ENCODE measurements around the gene SPON2. TPM values are rescaled to one million over a fixed set of nuclear protein-coding genes. Genes with fewer than 3 reads are reported as not detected.

SPON2 gene
- total RNA-seq, 2 donors from 2014 or later: 22.0 to 22.4 TPM

DNA sequence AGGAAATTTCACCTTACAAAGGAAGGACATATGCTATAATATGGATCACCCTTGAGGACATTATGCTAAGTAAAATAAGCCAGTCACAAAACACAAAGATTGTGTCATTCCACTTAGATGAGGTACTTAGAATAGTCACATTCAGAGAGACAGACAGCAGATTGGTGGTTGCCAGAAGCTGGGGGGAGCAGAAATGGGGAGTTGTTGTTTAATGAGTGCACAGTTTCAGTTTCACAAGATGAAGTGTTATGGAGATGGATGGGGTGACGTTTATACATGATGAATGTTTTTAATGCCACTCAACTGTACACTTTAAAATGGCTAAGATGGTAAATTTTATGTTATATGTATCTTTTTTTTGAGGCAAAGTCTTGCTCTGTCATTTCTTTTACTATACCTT is 14.8 kb upstream of the SPON2 start:
- no peaks in the 10 kb centered on the region for H3K27me3 ChIP-seq
- no peak overlapping the region for H3K9ac ChIP-seq (ENCODE audit: low read depth in 2 of 2, low read length in 2 of 2)
- H3K27ac ChIP-seq: no peak overlapping the region
- H3K4me3 ChIP-seq: no peak overlapping the region
- H3K4me1 ChIP-seq: peaks cover 6% of the 10 kb centered on the region
- TF ChIP-seq, protein P1, sequence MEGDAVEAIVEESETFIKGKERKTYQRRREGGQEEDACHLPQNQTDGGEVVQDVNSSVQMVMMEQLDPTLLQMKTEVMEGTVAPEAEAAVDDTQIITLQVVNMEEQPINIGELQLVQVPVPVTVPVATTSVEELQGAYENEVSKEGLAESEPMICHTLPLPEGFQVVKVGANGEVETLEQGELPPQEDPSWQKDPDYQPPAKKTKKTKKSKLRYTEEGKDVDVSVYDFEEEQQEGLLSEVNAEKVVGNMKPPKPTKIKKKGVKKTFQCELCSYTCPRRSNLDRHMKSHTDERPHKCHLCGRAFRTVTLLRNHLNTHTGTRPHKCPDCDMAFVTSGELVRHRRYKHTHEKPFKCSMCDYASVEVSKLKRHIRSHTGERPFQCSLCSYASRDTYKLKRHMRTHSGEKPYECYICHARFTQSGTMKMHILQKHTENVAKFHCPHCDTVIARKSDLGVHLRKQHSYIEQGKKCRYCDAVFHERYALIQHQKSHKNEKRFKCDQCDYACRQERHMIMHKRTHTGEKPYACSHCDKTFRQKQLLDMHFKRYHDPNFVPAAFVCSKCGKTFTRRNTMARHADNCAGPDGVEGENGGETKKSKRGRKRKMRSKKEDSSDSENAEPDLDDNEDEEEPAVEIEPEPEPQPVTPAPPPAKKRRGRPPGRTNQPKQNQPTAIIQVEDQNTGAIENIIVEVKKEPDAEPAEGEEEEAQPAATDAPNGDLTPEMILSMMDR (IDR thresholded peaks at IDR 0.05): no peak
- H3K36me3 ChIP-seq: no peaks in the 10 kb centered on the region
- intact Hi-C loops (cut with DNase I): no loop called here
- H3K9me3 ChIP-seq: no peaks in the 10 kb centered on the region
- DNase-seq: peak; percentile 25

- TF ChIP-seq, protein P1 (IDR thresholded peaks at IDR 0.05): no peak
- H3K27ac ChIP-seq: peak overlapping the region; percentile 14
- H3K36me3 ChIP-seq: no peaks in the 10 kb centered on the region
- no peaks in the 10 kb centered on the region for H3K9me3 ChIP-seq
- no peak overlapping the region for H3K4me3 ChIP-seq
- no peak overlapping the region for H3K9ac ChIP-seq (ENCODE audit: low read depth in 2 of 2, low read length in 2 of 2)
- no peaks in the 10 kb centered on the region for H3K27me3 ChIP-seq
- H3K4me1 ChIP-seq: no peaks in the 10 kb centered on the region
- intact Hi-C loops (cut with DNase I): no loop called here
- no peak for DNase-seq
Measured at GRCh38 chr4:1183985-1184773, 11.8 kb upstream of the SPON2 start.

GRCh38 chr4:1182313-1182712 is 9.9 kb upstream of the SPON2 start:
- H3K36me3 ChIP-seq: no peaks in the 10 kb centered on the region
- H3K9me3 ChIP-seq: no peaks in the 10 kb centered on the region
- H3K27ac ChIP-seq: no peak overlapping the region
- intact Hi-C loops (cut with DNase I): no loop called here
- H3K27me3 ChIP-seq: no peaks in the 10 kb centered on the region
- DNase-seq: no peak
- H3K9ac ChIP-seq (ENCODE audit: low read depth in 2 of 2, low read length in 2 of 2): no peak overlapping the region
- TF ChIP-seq, protein P1 (IDR thresholded peaks at IDR 0.05): no peak
- no peaks in the 10 kb centered on the region for H3K4me1 ChIP-seq
- H3K4me3 ChIP-seq: no peak overlapping the region

- Histone ChIP-seq H3K36me3 (no peaks in the 10 kb centered on the region), H3K4me1 (no peaks in the 10 kb centered on the region), H3K9ac (ENCODE audit: low read depth in 2 of 2, low read length in 2 of 2) (no peak overlapping the region), H3K27me3 (no peaks in the 10 kb centered on the region), H3K9me3 (no peaks in the 10 kb centered on the region), H3K27ac (no peak overlapping the region), H3K4me3 (no peak overlapping the region)
- TF ChIP-seq, protein P1 (IDR thresholded peaks at IDR 0.05): no peak
- intact Hi-C loops (cut with DNase I): no loop called here
- no peak for DNase-seq
Measured at GRCh38 chr4:1180663-1181062, 8.3 kb upstream of the SPON2 start.

DNA sequence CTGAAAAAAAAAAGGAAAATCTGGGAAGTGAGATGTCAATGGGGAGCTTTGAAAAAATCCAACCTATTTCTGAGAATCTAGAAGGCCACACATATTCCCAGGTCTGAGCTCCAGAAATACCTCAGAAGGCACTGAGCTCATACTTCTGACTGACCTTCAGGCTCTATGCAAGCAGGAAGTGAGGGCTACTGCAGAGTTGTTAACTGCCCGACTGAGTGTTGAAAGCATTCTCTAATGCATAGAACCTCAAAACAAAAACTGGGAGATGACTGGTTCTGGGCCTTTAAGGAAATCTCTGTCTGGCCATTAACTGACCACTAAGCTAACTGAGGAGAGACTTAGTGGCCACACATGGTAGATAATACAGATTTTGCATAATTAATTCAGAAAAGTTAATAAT is 7.6 kb upstream of the SPON2 start:
- H3K4me3 ChIP-seq: no peak overlapping the region
- H3K27ac ChIP-seq: no peak overlapping the region
- no peak overlapping the region for H3K9ac ChIP-seq (ENCODE audit: low read depth in 2 of 2, low read length in 2 of 2)
- TF ChIP-seq, protein P1 (IDR thresholded peaks at IDR 0.05): no peak
- intact Hi-C loops (cut with DNase I): no loop called here
- no peak for DNase-seq
- H3K9me3 ChIP-seq: no peaks in the 10 kb centered on the region
- no peaks in the 10 kb centered on the region for H3K27me3 ChIP-seq
- no peaks in the 10 kb centered on the region for H3K36me3 ChIP-seq
- no peaks in the 10 kb centered on the region for H3K4me1 ChIP-seq

Measured in colonic mucosa (tissue), 4 donors.